NCI-H2029 treated with DMSO at 0.1 percent for 48 hours (cell line): Measurements from ENCODE around the gene MRPL9.
"Not testable (repeated sequence)": the region's sequence is repeated elsewhere in the genome, so short reads cannot be mapped to it uniquely, and the experiment has no call there.

ENCODE experiments used
- DNase-seq: peaks from one replicate; lab custom pipeline; 2025; lab: John Stamatoyannopoulos, UW

MRPL9 gene

DNA sequence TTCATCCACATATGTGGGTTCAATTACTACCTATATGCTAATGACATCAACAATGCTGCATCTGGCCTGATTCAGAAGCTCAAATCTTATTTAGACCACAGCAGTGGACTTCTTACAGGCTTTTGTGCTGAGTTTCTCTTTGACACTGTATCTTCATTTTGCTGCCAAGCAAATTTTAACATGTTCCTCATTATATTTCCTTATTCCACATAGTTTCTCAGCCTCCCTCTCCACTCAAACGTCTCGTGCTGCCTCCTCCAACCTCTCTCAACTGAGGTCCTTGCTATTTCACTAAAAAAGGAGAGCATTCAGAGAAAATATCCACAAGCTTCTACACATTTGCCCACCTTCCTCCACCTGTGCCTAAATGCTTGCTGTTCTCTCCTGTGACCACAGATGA is 20.5 kb upstream of the MRPL9 start:
- DNase-seq = no peak

DNA sequence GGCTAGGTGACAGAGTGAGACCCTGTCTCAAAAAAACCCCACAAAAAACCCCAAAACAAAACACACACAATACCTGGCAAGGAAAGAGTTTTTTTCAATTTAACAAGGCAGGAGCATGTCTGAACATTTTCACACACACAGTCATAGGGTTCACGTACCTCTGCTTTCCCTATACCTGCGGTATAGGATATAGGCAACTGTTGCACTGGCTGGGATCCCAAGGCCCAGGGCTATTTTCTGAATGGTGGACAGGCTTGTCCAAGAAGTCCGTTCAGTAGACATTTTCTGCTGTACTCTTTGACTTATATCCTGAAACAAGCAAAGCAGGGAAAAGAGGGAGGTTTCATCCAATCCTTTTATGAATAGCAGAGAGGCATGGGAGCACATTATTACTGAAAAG is 19.4 kb upstream of the MRPL9 start:
- no peak for DNase-seq

DNA sequence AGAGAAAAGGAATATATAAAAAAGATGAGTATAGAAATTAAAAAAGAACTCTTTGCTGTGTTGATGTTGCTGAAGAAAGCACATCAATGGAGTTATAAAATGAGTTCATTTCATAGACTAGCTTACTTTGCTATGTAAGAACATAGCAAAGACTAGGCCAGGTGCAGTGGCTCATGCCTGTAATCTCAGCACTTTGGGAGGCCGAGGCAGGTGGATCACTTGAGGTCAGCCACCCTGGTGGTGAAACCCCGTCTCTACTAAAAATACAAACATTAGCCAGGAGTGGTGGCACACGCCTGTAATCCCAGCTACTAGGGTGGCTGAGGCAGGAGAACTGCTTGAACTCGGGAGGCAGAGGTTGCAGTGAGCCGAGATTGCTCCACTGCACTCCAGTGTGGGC is 18.7 kb upstream of the MRPL9 start:
- not testable (repeated sequence) for DNase-seq

DNA sequence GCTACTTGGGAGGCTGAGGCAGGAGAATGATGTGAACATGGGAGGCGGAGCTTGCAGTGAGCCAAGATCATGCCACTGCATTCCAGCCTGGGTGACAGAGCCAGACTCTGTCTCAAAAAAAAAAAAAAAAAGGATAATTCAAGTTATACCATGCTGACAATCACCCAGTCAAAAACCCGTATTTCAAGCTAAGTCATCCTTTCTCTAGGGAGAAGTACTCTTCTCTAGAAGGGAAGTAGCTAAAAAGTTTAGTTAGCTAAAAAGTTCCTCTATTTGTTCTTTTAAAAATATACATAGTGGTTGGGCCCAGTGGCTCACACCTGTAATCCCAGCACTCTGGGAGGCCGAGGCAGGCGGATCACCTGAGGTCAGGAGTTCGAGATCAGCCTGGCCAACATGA is 17.4 kb upstream of the MRPL9 start:
- not testable (repeated sequence) for DNase-seq

DNA sequence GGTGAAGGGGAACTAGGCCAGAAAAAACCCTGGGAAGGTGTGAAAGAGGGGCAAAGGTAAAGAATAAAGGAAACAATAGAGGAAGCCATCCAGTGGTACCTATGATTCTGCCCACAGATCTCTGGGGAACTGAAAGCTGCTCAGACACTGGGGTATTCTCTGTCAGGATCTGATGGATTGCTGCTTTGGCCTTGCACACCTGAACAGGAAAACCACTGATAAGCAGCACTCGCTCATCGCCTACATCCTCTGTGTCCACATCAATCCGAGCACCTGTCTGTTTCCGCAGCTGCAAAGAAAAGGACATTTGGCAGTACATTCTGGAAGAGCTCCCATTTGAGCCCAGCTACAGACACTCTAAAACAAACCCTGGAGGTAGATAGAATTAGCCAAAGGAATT is 16.6 kb upstream of the MRPL9 start:
- DNase-seq = no peak

DNA sequence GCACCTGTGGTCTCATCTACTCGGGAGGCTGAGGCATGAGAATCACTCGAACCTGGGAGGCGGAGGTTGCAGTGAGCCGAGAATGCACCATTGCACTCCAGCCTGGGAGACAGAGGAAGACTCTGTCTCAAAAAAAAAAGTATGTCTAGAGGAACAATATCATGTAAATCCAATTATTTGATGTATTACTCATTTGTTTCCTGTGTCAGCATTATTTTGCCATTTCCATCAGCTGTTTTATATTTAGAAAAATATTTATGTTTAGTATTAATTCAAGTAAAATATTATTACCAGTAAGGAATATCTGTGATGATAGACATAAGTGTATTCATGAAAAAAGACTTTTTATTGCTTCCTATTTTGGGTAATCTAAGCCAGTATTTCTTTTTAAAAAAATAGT is 14.0 kb upstream of the MRPL9 start:
- DNase-seq = no peak

DNA sequence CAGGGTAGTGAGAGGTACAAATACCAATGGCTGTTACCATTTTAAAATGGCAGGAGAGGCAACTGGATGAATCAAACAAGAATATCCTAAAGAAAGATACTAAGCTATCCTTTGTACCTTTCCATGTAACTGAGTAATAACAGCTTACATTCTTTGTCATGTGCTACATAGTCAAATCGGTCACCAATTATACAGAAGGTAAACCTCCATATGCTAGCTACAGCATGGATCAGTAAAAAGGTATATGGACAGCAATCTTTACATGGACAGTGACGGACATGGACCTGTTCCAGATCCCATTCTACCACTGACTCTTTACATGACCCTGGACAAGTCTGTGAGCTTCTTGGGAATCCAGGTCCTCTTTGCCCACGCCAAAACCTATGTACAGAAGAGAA is 13.4 kb upstream of the MRPL9 start:
- no peak for DNase-seq

DNA sequence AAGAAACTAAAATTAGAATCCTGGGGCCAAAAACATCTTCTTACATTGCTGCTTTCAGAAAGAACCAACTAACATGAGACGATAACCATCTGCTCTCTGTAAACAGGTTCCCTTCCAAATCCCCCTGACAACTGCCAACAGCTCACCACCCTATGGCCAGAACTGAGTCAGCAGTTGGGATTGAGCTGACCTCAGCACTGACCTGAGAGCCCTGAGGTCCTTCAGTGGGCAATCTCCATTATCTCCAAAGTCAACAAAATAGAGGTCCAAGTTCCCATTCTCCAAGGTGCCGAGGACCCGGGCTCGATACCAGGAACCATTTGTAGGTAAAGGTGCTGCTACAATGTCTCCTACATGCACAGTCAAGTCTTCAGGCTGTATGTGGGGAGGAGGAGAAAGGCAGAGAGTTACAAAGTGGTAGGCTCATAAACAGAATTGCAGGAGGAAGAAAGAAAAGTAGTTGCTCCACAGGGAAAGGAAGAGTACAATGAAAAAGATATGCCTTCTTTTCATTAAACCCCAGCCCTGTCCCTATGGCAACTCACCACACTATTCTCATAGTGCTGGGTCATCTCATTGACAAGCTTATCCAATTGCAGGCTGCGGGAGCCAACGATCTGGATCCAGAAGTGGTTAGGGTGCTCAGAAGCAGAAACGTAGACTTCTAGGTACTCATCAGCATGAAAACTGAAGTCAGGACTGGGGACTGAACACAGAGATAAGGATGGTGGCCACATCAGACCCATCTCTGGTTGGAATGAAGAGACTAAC is 12.8 kb upstream of the MRPL9 start:
- no peak for DNase-seq

DNA sequence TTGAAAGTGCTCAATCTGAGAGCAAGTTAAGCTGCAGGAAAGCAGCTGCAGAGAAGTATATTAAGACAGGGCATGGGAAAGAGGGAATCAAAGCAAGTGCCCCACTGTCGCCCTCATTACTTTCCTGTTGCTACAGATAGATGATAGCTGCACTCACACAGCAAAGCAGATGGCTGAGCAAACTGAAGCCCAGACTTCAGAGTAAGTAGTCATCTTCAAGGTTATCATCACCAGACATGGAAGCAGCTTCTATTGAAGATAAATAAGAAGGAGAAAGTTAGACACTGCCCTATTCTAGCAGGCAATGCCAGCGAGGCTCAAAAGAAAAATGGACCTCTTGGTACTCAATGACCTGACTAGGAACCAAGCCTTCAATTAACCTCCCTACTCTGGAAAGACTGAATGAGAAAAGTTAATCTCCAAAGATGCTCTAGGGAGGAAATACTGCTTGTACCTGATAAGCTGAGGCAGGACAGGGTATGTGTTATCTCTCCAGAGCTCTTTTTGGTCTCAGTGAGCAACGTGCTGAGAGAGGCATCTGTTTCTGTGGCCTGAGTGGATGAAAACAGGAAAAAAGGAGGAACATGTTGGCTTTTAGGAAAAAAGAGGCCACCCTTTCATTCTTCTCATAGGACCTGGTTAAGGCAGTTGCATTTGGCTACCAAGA is 11.1 kb upstream of the MRPL9 start:
- DNase-seq = no peak

DNA sequence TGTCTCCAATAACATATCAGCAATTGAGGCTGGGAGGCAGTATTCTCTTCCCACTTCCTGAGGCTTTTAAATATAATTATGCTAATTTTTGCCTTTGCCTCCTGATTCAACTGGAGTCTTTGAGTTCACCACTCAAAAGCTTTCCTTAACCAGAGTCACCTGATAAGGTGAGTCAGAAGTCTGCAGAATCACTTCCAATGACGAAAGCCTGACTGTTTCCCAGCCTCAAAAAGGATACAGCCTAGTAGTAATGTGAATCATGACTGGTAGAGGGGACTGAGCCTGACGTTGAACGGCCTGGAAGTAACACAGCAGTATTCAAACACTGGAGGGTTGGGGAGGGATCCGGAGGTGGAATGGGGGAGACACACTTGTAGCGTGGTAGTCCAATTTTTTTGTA is 10.4 kb upstream of the MRPL9 start:
- DNase-seq = no peak

DNA sequence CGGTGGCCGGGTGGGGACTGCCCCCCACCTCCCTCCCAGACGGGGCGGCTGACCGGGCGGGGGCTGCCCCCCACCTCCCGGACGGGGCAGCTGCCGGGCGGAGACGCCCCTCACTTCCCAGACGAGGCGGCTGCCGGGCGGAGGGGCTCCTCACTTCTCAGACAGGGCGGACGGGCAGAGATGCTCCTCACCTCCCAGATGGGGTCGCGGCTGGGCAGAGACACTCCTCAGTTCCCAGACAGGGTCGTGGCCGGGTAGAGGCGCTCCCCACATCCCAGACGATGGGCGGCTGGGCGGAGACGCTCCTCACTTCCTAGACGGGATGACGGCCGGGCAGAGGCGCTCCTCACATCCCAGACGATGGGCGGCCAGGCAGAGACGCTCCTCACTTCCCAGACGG is 6.0 kb upstream of the MRPL9 start:
- DNase-seq = not testable (repeated sequence)

DNA sequence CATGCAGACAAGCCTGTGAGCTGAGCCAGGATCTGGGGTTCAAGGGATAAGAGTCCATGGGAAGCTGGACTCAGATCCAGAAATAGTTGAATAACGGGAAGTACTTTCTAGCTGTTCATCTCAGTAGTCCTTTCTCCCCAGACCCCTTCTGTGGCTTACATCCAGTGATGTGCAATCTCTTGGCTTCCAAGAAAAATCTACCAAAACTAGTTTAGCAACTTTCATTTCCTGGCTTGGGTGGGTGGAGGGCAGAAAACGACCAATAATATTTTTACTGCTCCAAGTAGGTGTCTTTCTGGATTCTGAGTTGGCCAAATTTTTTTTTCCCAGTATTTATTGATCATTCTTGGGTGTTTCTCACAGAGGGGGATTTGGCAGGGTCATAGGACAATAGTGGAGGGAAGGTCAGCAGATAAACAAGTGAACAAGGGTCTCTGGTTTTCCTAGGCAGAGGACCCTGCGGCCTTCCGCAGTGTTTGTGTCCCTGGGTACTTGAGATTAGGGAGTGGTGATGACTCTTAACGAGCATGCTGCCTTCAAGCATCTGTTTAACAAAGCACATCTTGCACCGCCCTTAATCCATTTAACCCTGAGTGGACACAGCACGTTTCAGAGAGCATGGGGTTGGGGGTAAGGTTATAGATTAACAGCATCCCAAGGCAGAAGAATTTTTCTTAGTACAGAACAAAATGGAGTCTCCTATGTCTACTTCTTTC is 5.2 kb upstream of the MRPL9 start:
- not testable (repeated sequence) for DNase-seq

DNA sequence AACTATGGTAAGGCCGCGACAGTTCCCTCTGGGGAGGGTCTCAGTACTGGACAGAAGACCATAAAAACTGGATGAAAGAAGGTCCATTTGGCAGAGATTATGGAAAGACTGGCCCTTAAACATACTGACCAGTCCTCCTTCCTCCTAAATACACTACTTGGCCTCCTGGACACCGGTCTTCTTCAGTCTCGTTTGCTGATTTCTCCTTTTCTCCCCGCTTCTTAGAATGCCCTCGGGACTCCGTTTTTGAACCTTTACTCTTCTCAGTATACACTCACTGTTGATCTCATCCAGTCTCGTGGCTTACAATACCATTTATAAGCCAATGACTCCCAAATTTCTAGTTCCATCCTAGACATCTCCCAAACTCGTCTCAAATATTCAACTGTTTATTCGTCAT is 694 bp upstream of the MRPL9 start:
- DNase-seq = no peak

DNA sequence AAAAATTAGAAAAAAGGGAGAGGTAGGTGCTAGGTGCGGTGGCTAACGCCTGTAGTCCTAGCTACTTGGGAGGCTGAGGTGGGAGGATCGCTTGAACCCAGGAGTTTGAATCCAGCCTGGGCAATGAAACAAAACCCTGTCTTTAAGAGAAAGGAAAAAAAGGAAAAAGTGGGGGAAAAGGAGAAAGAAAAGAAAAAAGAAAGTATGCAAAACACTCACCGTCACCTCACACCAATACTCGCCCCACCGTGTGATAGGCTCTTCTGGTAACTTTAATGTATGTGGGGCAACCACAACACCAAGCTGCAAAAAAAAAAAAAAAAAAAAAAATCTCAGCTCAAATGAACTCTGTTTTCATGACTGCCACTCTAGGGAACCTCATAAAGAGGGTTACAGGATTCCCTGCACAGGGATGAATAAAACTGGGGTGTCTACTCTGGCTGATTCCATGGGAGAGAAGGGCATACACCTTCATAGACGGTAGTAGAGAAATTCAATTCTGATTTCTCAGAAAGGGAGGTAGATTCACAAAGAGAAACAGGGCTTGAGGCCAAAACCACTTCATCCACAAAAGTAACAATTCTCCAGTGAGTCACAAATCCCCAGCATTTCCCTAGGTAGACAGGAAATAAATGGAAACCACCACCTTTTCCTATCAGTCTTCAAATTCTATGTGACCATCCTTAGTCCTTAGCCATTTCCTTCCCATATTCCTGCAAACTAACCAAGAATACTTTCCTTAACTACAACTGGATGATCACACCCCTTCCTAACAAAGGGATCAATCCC is 2.5 kb downstream of the MRPL9 start:
- no peak for DNase-seq

DNA sequence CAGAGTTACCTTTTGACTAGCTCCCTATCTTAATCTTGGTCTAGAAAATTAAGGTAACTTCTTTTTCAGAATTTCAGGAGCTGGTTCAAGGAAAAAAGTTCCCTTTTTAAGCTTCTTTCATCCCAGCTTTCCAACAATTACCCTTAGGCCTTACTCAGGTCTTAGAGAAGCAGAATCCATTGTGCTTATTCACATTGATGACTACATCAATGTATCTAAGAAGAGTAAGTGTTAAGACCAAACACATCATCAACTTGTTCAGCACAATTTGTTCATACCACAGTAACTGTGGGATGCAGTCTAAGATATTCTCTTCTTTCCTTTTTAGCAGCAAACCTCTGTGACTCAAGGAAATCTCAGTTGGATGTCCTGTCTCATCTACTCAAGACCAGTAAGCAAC is 4.1 kb downstream of the MRPL9 start:
- DNase-seq = no peak

DNA sequence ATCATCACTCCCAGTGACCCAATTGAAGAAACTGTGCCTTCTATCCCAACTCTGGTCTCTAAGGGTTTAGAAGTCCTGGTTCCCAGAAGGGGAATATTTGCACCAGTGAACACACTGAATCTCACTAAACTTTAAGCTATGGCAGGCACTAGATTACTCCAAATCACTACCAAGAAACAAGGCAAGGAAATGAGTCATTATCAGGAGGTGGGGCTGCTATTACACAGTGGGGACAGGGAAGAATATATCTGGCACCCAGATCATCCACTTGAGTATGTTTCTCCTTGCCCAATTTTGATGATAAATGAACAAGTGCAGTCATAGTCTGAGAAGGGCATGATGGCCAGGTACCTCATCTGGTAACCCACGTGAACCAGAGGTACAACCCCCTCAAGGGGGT is 7.0 kb downstream of the MRPL9 start:
- no peak for DNase-seq

DNA sequence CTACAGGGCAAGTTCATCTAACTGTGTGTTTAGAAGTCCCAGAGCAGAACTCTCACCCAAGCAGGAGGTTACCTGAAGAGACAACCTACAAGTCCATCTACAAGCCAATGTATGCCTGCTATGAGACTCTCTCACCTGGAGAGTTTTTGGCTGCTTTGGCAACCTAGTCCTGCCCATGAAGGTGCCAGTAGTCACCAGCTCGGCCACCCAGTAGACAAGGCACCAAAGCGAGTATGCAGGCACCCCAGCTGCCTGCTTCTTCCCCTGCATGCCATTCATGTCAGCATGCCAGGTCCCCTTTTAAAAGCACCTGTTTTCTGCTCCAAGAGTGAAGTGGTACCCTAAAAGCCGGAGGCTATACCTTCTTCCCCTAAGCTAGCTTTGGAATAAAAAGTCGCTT is 21.8 kb downstream of the MRPL9 start:
- no peak for DNase-seq

DNA sequence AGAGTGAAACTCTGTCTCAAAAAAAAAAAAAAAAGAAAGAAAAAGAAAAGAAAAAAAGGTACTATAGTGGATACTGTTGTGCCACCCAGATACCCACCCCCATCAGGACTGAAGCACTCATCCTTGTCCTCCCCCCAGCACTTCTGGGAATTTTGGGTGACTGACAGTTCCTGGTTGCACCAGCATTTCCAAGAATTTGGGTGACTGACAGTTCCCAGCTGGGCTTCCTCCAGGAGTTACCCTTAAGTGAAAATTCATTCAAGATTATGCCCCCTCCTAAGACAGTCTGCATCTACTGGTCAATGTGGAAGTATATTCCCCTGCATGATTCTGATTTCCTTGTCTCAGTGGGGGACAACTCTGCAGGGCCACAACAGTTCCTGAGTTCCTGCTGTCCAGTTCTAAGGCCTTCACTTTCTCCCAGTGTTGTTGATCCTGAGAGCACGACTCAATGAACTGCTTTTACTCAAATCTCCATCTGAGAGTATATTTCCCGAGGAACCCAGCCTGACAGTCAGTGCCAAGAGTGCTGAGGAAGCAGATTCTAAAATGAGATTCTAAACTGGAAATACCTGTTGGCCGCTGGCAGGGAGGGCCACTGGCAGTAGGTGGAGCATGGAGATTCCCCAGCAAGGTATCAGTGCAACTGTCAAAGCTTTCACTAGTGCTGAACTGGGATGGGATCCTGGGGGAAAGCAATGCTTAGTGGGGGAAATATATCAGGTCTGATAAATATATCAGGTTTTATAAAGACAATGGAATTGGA is 23.5 kb downstream of the MRPL9 start:
- no peak for DNase-seq

DNA sequence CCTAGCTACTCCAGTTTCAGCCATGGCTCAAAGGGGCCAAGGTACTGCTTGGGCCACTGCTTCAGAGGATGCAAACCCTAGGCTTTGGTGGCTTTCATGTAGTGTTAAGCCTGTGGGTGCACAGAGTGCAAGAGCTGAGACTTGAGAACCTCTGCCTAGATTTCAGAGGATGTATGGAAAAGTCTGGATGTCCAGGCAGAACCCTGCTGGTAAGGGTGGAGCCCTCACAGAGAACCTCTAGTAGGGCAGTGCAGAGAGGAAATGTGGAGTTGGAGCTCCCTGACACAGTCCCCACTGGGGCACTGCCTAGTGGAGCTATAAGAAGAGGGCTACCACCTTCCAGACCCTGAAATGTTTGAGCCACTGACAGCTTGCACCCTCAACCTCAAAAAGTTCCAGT is 25.8 kb downstream of the MRPL9 start:
- no peak for DNase-seq

DNA sequence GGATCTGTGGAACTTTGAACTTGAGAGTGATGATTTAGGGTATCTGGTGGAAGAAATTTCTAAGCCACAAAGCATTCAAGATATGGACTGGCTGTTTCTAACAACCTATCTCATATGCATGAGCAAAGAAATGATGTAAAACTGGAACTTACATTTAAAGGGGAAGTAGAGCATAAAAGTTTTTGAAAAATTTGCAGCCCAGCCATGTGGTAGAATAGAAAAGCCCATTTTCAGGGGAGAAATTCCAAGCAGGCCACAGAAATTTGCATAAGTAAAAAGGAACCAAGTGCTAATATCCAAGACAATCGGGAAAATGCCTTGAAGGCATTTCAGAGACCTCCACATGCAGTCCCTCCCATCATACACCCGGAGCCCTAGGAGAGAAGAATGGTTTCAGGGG is 26.3 kb downstream of the MRPL9 start:
- DNase-seq = no peak

DNA sequence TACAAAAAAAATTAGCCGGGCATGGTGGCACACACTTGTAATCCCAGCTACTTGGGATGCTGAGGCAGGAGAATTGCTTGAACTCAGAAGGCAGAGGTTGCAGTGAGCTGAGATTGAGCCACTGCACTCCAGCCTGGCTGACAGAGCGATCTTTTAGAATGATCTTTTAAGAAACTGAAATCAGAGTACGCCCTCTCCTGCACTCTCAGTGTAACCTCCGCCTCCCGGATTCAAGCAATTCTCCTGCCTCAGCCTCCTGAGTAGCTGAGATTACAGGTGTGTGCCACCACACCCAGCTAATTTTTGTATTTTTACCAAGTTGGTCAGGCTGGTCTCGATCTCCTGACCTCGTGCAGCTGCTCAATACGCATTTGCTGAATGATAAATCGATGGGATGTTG is 29.3 kb downstream of the MRPL9 start:
- DNase-seq = not testable (repeated sequence)

DNA sequence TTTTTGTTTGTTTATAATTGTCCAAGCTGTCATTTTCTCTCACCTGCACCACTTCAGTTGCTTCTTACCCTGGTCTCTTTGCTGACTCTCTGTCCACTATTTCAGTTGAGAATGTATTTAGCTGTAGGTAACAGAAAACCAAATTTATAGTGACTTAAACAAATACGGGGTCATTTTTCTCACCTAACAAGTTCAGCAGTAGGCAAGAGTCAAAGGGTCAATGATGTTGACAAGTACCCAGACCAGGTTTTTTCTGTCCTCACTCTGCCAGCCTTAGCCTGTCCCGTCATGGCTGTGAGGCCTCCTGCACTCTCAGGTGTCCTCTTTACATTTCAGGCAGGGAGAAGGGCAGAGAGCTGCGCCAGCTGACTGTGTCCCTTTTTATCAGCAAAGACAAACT is 30.2 kb downstream of the MRPL9 start:
- DNase-seq = no peak
